ENCODE data around the gene TDRD7.

GRCh38 chr9:97524424-97524823, 112.5 kb downstream of the TDRD7 start:
- TF ChIP-seq USF2 (IDR thresholded peaks at IDR 0.05) = no peak
- no peak for TF ChIP-seq NPAS2 (CRISPR knock-in tag; IDR thresholded peaks at IDR 0.05; ENCODE audit: borderline replicate concordance)
- TF ChIP-seq, protein P1, sequence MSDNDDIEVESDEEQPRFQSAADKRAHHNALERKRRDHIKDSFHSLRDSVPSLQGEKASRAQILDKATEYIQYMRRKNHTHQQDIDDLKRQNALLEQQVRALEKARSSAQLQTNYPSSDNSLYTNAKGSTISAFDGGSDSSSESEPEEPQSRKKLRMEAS (IDR thresholded peaks at IDR 0.05) = no peak
- no peak for TF ChIP-seq ZFP36 (IDR thresholded peaks at IDR 0.05; ENCODE audit: borderline replicate concordance, partially characterized antibody)
- TF ChIP-seq POLR2A (IDR thresholded peaks at IDR 0.05; ENCODE audit: low read length) = no peak
- TF ChIP-seq CTCF (IDR thresholded peaks at IDR 0.05) = no peak
- no peak for TF ChIP-seq CEBPB (IDR thresholded peaks at IDR 0.05)
- no peak for TF ChIP-seq NR3C1 (IDR thresholded peaks at IDR 0.05)
- no peak for TF ChIP-seq MAZ (IDR thresholded peaks at IDR 0.05; ENCODE audit: borderline replicate concordance, low read depth, low read length)
- no peak for TF ChIP-seq CHD4 (IDR thresholded peaks at IDR 0.05; ENCODE audit: borderline replicate concordance)
- TF ChIP-seq MYC (IDR thresholded peaks at IDR 0.05; ENCODE audit: borderline replicate concordance, low read length) = no peak
- no peak for TF ChIP-seq EHMT2 (IDR thresholded peaks at IDR 0.05; ENCODE audit: low read depth)
- TF ChIP-seq BHLHE40 (IDR thresholded peaks at IDR 0.05; ENCODE audit: low read depth, low read length) = no peak
- TF ChIP-seq JUN (IDR thresholded peaks at IDR 0.05) = no peak

Data from A549 (cell line).